HCT116 (cell line): ENCODE data around the gene GPD2. TPM values are rescaled to one million over a fixed set of nuclear protein-coding genes. Genes with fewer than 3 reads are reported as not detected.

Source experiments
- ATAC-seq: fragments of 200-7000 bp; cut with Tn5 transposase; 2 replicates; pipeline ENCODE4 v1.9.1; 2020; ENCODE audit warnings: mild to moderate bottlenecking, moderate library complexity
- BruUV-seq: library from RNA; stranded (reverse); fragments of 400-500 nt; replicated peaks from 2 replicates; lab custom pipeline; 2021; lab: Mats Ljungman, UMichigan
- CTCF ChIA-PET: fragments of 300-600 bp; sonication (Branson Sonifier 250); formaldehyde crosslinking; loops from one replicate; lab custom pipeline; 2021; ENCODE audit warnings: antibody characterized with exemption; lab: Charles Lee
- POLR2A ChIA-PET: fragments of 300-600, 350-600 bp; sonication (Branson Sonifier 250); formaldehyde crosslinking; loops from one replicate; lab custom pipeline; 2021; ENCODE audit warnings: antibody characterized with exemption; lab: Charles Lee
- RAD21 ChIA-PET, 2 experiments: fragments of 300-600 bp; sonication (Branson Sonifier 250); formaldehyde crosslinking; loops; one replicate each; lab custom pipeline; 2023; ENCODE audit warnings: low total read pairs in 2 of 2; ENCODE audit not compliant: uncharacterized antibody in 2 of 2, unreplicated experiment in 2 of 2, low non-redundant PET in 1 of 2; lab: Charles Lee
- DNase-seq: peaks from one replicate; pipeline ENCODE4 v3.0.0-alpha.2; 2010; ENCODE audit warnings: low read depth, low spot score
- H2AFZ ChIP-seq: fragments of 200-600 bp; shearing (Covaris generic), sonication (generic); 2 replicates; pipeline ENCODE4 v1.6.1; 2017; ENCODE audit warnings: low read depth, mixed run types, mixed read lengths, antibody characterized with exemption, low read length; ENCODE audit not compliant: poor library complexity, severe bottlenecking
- H3K27ac ChIP-seq: 2 replicates; pipeline ENCODE4 v1.5.1; 2012; ENCODE audit warnings: low read depth, low read length
- H3K27me3 ChIP-seq: fragments of 200-600 bp; sonication (generic); 2 replicates; pipeline ENCODE4 v1.6.1; 2016; ENCODE audit warnings: mixed run types, low read length, mixed read lengths; ENCODE audit not compliant: insufficient read depth
- H3K36me3 ChIP-seq, 2 experiments: fragments of 200-500 bp in 1 of 2; fragments of 200-600 bp in 1 of 2; sonication (Bioruptor generic) in 1 of 2; sonication (generic) in 1 of 2; 2 replicates each; pipeline versions ENCODE4 v1.5.1 to v1.6.1; 2014 to 2016; ENCODE audit warnings: low read length in 2 of 2, inconsistent platforms in 1 of 2, mixed read lengths in 1 of 2, mixed run types in 1 of 2; ENCODE audit not compliant: insufficient read depth in 2 of 2, control insufficient read depth in 1 of 2
- H3K4me1 ChIP-seq, 2 experiments: fragments of 200-600 bp in 1 of 2; sonication (generic) in 1 of 2; 2 replicates each; pipeline versions ENCODE4 v1.5.1 to v1.6.1; 2012 to 2017; ENCODE audit warnings: low read length in 2 of 2, inconsistent platforms in 1 of 2, mild to moderate bottlenecking in 1 of 2, mixed read lengths in 1 of 2, mixed run types in 1 of 2, moderate library complexity in 1 of 2; ENCODE audit not compliant: insufficient read depth in 2 of 2, control insufficient read depth in 1 of 2
- H3K4me2 ChIP-seq: fragments of 200-600 bp; sonication (generic); 2 replicates; pipeline ENCODE4 v1.6.1; 2017; ENCODE audit warnings: mixed run types, low read length, mixed read lengths
- H3K4me3 ChIP-seq, 2 experiments: fragments of 200-600 bp in 1 of 2; sonication (generic) in 1 of 2; replicated peaks in 1 of 2; 2 replicates each; pipeline ENCODE4 v1.5.1; 2011 to 2016; ENCODE audit warnings: low read length in 2 of 2, control low read depth in 1 of 2, low read depth in 1 of 2, mild to moderate bottlenecking in 1 of 2, mixed read lengths in 1 of 2, mixed run types in 1 of 2
- H3K79me2 ChIP-seq: fragments of 200-600 bp; sonication (generic); 2 replicates; pipeline ENCODE4 v1.6.1; 2017; ENCODE audit warnings: mild to moderate bottlenecking, mixed run types, low read length, moderate library complexity, mixed read lengths; ENCODE audit not compliant: insufficient read depth
- H3K9ac ChIP-seq: fragments of 200-600 bp; sonication (generic); 2 replicates; pipeline ENCODE4 v1.6.1; 2016; ENCODE audit warnings: low read length, mixed read lengths
- H3K9me2 ChIP-seq: fragments of 200-600 bp; sonication (generic), shearing (Covaris generic); 2 replicates; pipeline ENCODE4 v1.6.1; 2017; ENCODE audit warnings: mixed run types, mild to moderate bottlenecking, moderate library complexity; ENCODE audit not compliant: insufficient read depth
- H3K9me3 ChIP-seq, 2 experiments: fragments of 200-500 bp in 1 of 2; fragments of 200-600 bp in 1 of 2; sonication (Bioruptor generic) in 1 of 2; sonication (generic) in 1 of 2; 2 replicates each; pipeline ENCODE4 v1.6.1; 2014 to 2017; ENCODE audit warnings: low read length in 2 of 2, mixed read lengths in 2 of 2, inconsistent platforms in 1 of 2, low read depth in 1 of 2, mild to moderate bottlenecking in 1 of 2, mixed run types in 1 of 2, moderate library complexity in 1 of 2; ENCODE audit not compliant: control insufficient read depth in 1 of 2, insufficient read depth in 1 of 2
- H4K20me1 ChIP-seq: fragments of 200-600 bp; sonication (generic), shearing (Covaris generic); 2 replicates; pipeline ENCODE4 v1.6.1; 2017; ENCODE audit warnings: mixed run types, mild to moderate bottlenecking, moderate library complexity; ENCODE audit not compliant: insufficient read depth
- CBX3 ChIP-seq: IDR thresholded peaks from 2 replicates; pipeline ENCODE4 v1.6.1; 2012; ENCODE audit warnings: low read depth
- ELF1 ChIP-seq: IDR thresholded peaks from 2 replicates; pipeline ENCODE4 v1.6.1; 2012; ENCODE audit warnings: low read depth, borderline replicate concordance
- POLR2AphosphoS5 ChIP-seq: IDR thresholded peaks from 2 replicates; pipeline ENCODE4 v1.6.1; 2011; ENCODE audit warnings: mild to moderate bottlenecking, low read depth, low read length, moderate library complexity
- intact Hi-C: fragments of 100-400 bp; cut with micrococcal nuclease; formaldehyde crosslinking; loops from 2 replicates; pipeline ENCODE4 v1.10.0; 2022
- total RNA-seq: library from RNA; stranded (reverse); gene quantifications from one replicate; pipeline ENCODE4 v1.2.1, GENCODE V29; 2021; ENCODE audit not compliant: unreplicated experiment
- TF ChIP-seq, protein P1 (sequence below): IDR thresholded peaks from 2 replicates; pipeline ENCODE4 v1.6.1; 2012; ENCODE audit warnings: low read depth
- TF ChIP-seq, protein P2 (sequence below), 3 experiments: fragments of 200-600 bp in 1 of 3; sonication (generic) in 1 of 3; IDR thresholded peaks in 2 of 3; conservative IDR thresholded peaks in 1 of 3; 2 replicates each; pipeline ENCODE4 v1.5.1; 2012 to 2017; ENCODE audit warnings: low read depth in 2 of 3, low read length in 2 of 3, antibody characterized with exemption in 1 of 3, borderline replicate concordance in 1 of 3, control low read depth in 1 of 3, mild to moderate bottlenecking in 1 of 3, mixed read lengths in 1 of 3, mixed run types in 1 of 3, moderate library complexity in 1 of 3; ENCODE audit not compliant: insufficient read depth in 1 of 3

Gene GPD2
- total RNA-seq, 1 experiment from 2014 or later = 80.7 TPM

GRCh38 chr2:156411835-156412234 is 24.3 kb upstream of the GPD2 start:
- intact Hi-C loops = no loop called here

GRCh38 chr2:156421851-156422250 is 14.3 kb upstream of the GPD2 start:
- Histone ChIP-seq H3K9ac (no peak overlapping the region), H3K9me3 (peaks cover 0 to 8% of the 10 kb centered on the region in 2 experiments; a peak in 1 of 4 replicates), H3K79me2 (no peaks in the 10 kb centered on the region), H2AFZ (no peak overlapping the region), H3K4me2 (no peak overlapping the region), H3K4me3 (no peak overlapping the region), H3K36me3 (no peaks in the 10 kb centered on the region), H3K9me2 (no peaks in the 10 kb centered on the region), H4K20me1 (no peaks in the 10 kb centered on the region), H3K27ac (no peak overlapping the region), H3K27me3 (no peaks in the 10 kb centered on the region), H3K4me1 (no peaks in the 10 kb centered on the region)
- DNase-seq (no peak), ATAC-seq (no peak)
- CTCF ChIA-PET = no interaction called here
- TF ChIP-seq ELF1 = no peak
- TF ChIP-seq, protein P1, sequence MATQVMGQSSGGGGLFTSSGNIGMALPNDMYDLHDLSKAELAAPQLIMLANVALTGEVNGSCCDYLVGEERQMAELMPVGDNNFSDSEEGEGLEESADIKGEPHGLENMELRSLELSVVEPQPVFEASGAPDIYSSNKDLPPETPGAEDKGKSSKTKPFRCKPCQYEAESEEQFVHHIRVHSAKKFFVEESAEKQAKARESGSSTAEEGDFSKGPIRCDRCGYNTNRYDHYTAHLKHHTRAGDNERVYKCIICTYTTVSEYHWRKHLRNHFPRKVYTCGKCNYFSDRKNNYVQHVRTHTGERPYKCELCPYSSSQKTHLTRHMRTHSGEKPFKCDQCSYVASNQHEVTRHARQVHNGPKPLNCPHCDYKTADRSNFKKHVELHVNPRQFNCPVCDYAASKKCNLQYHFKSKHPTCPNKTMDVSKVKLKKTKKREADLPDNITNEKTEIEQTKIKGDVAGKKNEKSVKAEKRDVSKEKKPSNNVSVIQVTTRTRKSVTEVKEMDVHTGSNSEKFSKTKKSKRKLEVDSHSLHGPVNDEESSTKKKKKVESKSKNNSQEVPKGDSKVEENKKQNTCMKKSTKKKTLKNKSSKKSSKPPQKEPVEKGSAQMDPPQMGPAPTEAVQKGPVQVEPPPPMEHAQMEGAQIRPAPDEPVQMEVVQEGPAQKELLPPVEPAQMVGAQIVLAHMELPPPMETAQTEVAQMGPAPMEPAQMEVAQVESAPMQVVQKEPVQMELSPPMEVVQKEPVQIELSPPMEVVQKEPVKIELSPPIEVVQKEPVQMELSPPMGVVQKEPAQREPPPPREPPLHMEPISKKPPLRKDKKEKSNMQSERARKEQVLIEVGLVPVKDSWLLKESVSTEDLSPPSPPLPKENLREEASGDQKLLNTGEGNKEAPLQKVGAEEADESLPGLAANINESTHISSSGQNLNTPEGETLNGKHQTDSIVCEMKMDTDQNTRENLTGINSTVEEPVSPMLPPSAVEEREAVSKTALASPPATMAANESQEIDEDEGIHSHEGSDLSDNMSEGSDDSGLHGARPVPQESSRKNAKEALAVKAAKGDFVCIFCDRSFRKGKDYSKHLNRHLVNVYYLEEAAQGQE = no peak
- TF ChIP-seq CBX3 = no peak
- TF ChIP-seq POLR2AphosphoS5 = no peak
- POLR2A ChIA-PET = no interaction called here
- no TSS peak for BruUV-seq
- RAD21 ChIA-PET = no interaction called here
- intact Hi-C loops = no loop called here

More at GRCh38 chr2:156411835-156412234, 24.3 kb upstream of the GPD2 start:
- Histone ChIP-seq H3K36me3 (no peaks in the 10 kb centered on the region), H3K9ac (no peak overlapping the region), H4K20me1 (no peaks in the 10 kb centered on the region), H3K27ac (no peak overlapping the region), H3K9me3 (no peaks in the 10 kb centered on the region), H3K27me3 (no peaks in the 10 kb centered on the region), H3K9me2 (no peaks in the 10 kb centered on the region), H3K4me1 (peaks cover 2 to 5% of the 10 kb centered on the region in 2 experiments; a peak in 2 of 4 replicates), H3K4me2 (no peak overlapping the region), H2AFZ (no peak overlapping the region), H3K79me2 (no peaks in the 10 kb centered on the region), H3K4me3 (no peak overlapping the region)
- ChIA-PET RAD21 (no interaction called here), POLR2A (no interaction called here), CTCF (no interaction called here)
- no peak for DNase-seq
- ATAC-seq = no peak
- BruUV-seq = no TSS peak
- TF ChIP-seq, protein P2, sequence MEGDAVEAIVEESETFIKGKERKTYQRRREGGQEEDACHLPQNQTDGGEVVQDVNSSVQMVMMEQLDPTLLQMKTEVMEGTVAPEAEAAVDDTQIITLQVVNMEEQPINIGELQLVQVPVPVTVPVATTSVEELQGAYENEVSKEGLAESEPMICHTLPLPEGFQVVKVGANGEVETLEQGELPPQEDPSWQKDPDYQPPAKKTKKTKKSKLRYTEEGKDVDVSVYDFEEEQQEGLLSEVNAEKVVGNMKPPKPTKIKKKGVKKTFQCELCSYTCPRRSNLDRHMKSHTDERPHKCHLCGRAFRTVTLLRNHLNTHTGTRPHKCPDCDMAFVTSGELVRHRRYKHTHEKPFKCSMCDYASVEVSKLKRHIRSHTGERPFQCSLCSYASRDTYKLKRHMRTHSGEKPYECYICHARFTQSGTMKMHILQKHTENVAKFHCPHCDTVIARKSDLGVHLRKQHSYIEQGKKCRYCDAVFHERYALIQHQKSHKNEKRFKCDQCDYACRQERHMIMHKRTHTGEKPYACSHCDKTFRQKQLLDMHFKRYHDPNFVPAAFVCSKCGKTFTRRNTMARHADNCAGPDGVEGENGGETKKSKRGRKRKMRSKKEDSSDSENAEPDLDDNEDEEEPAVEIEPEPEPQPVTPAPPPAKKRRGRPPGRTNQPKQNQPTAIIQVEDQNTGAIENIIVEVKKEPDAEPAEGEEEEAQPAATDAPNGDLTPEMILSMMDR (IDR thresholded peaks at IDR 0.05 in 2 of 3, conservative IDR thresholded peaks at IDR 0.05 in 1 of 3; ENCODE audit: borderline replicate concordance in 1 of 3, insufficient read depth in 1 of 3, low read depth in 2 of 3, low read length in 2 of 3) = no peak
- TF ChIP-seq CBX3 = no peak
